Measurements from ENCODE around the gene NDRG4.

NDRG4 gene

DNA sequence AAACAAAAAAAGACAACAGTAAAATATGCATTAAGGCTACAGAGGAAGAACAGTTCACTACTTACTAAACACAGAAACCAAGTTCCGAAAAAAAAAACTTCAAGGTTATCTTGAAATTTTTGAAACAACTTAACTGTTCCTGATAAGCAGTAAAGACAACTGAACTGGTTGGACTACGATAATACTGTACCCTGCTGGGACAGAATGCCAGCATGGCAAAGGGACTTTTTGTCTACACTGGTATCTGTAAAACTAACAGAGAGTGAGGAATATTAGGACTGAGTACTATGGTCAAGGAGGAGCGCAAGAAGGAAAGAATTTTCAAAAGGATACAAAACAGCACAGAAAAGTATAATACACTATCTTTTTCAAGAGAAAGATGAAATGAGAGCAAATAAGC is 35.2 kb downstream of the NDRG4 start:
- Histone ChIP-seq H2AFZ (ENCODE audit: low read depth, low read length) (no peak overlapping the region), H3K9me3 (ENCODE audit: low read length) (no peaks in the 10 kb centered on the region), H3K36me3 (ENCODE audit: insufficient read depth, low read length) (peaks cover 96% of the 10 kb centered on the region), H3K27me3 (ENCODE audit: insufficient read depth, low read length) (no peaks in the 10 kb centered on the region), H3K4me1 (ENCODE audit: insufficient read depth, low read length) (no peaks in the 10 kb centered on the region), H3K4me3 (ENCODE audit: low read length) (no peak overlapping the region)

DNA sequence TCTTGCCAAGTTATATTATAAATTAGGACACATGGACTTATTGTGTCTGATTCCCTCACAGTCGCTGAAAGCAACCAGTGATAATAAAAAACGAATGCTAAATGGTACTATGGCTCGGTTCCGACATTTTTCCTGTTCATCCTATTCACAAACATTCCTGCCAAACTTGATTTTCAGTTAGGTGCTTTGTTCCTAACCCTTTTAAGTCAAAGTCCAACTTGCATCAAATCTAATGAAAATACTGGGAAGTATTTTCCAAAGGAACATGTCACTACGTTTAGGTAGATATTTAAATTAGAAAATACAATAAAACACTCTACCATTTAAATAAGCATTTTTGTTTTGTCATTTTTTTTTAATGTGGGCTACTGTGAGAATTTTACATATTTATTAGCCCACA is 36.3 kb downstream of the NDRG4 start:
- Histone ChIP-seq H3K4me3 (ENCODE audit: low read length) (no peak overlapping the region), H3K27me3 (ENCODE audit: insufficient read depth, low read length) (no peaks in the 10 kb centered on the region), H3K4me1 (ENCODE audit: insufficient read depth, low read length) (no peaks in the 10 kb centered on the region), H2AFZ (ENCODE audit: low read depth, low read length) (no peak overlapping the region), H3K36me3 (ENCODE audit: insufficient read depth, low read length) (peaks cover 95% of the 10 kb centered on the region), H3K9me3 (ENCODE audit: low read length) (no peaks in the 10 kb centered on the region)

GRCh38 chr16:58537124-58537906 is 37.4 kb downstream of the NDRG4 start:
- Histone ChIP-seq H3K4me3 (ENCODE audit: low read length) (no peak overlapping the region), H3K27me3 (ENCODE audit: insufficient read depth, low read length) (no peaks in the 10 kb centered on the region), H3K4me1 (ENCODE audit: insufficient read depth, low read length) (no peaks in the 10 kb centered on the region), H3K36me3 (ENCODE audit: insufficient read depth, low read length) (peaks cover 95% of the 10 kb centered on the region), H3K9me3 (ENCODE audit: low read length) (no peaks in the 10 kb centered on the region), H2AFZ (ENCODE audit: low read depth, low read length) (no peak overlapping the region)

DNA sequence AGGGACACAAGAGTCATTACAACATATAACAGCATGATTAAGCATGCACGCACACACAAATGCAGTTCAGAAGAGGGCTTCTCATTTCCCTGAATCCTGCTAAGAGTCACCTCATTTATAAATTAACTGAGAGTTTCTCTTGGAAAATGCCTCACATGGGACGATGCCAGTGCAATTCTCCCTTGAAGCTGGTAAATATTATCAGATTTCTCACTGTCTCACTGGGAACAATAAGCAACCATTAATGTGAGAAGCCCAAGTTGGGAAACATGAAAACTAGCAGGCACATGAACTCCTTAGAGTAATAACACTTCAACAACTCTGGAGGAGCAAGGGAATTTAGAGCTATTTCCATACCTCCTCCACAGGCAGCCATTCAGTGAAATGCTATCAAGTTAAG is 41.8 kb downstream of the NDRG4 start:
- no peak overlapping the region for H3K4me3 ChIP-seq (ENCODE audit: low read length)
- no peaks in the 10 kb centered on the region for H3K4me1 ChIP-seq (ENCODE audit: insufficient read depth, low read length)
- H2AFZ ChIP-seq (ENCODE audit: low read depth, low read length), result no peak overlapping the region
- H3K36me3 ChIP-seq (ENCODE audit: insufficient read depth, low read length), result peaks cover 98% of the 10 kb centered on the region
- no peaks in the 10 kb centered on the region for H3K27me3 ChIP-seq (ENCODE audit: insufficient read depth, low read length)
- no peaks in the 10 kb centered on the region for H3K9me3 ChIP-seq (ENCODE audit: low read length)

DNA sequence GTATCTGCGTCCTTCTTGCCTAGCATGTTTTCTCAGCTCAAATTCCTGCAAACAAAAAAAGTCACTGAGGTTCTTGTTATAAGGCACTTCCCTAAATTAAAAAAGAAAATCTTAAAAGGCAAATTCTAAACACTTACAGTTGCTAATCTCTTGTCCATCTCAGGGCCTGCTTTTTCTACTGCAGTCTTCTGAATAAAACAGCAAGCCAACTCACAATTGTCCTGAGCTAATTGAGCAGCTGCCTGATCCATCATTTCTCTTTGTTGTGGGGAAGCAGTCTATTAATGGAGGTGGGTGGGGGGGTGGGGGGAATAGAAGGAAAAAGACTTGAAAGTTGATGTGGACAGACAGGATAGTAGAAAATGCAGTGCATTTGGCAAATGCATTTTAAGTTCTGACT is 42.3 kb downstream of the NDRG4 start:
- Histone ChIP-seq H2AFZ (ENCODE audit: low read depth, low read length) (no peak overlapping the region), H3K36me3 (ENCODE audit: insufficient read depth, low read length) (peaks cover 98% of the 10 kb centered on the region), H3K9me3 (ENCODE audit: low read length) (no peaks in the 10 kb centered on the region), H3K4me1 (ENCODE audit: insufficient read depth, low read length) (no peaks in the 10 kb centered on the region), H3K27me3 (ENCODE audit: insufficient read depth, low read length) (no peaks in the 10 kb centered on the region), H3K4me3 (ENCODE audit: low read length) (no peak overlapping the region)

DNA sequence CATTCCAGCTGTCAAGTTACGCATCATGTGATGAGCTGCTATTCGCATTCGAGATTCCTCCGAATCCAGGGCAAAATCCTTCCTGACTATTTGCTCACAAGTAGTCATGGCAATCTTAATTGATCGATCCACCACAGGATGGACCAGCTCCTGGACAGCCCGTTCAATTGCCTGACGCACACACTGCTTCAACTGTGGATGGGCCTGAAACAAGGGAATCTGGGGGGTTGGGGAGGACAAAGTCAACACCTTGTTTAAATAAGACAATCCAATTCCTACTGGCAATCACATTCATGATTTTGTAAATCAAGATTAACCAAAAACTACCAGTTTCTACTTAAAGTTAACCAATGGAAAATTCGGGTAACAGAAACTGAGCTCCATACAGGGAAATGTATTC is 43.7 kb downstream of the NDRG4 start:
- no peaks in the 10 kb centered on the region for H3K9me3 ChIP-seq (ENCODE audit: low read length)
- H3K4me1 ChIP-seq (ENCODE audit: insufficient read depth, low read length), result no peaks in the 10 kb centered on the region
- H3K4me3 ChIP-seq (ENCODE audit: low read length), result no peak overlapping the region
- H2AFZ ChIP-seq (ENCODE audit: low read depth, low read length), result no peak overlapping the region
- H3K36me3 ChIP-seq (ENCODE audit: insufficient read depth, low read length), result peaks cover 98% of the 10 kb centered on the region
- no peaks in the 10 kb centered on the region for H3K27me3 ChIP-seq (ENCODE audit: insufficient read depth, low read length)

GRCh38 chr16:58548378-58548777 is 48.4 kb downstream of the NDRG4 start:
- Histone ChIP-seq H3K4me3 (ENCODE audit: low read length) (no peak overlapping the region), H3K36me3 (ENCODE audit: insufficient read depth, low read length) (peaks cover 95% of the 10 kb centered on the region)

DNA sequence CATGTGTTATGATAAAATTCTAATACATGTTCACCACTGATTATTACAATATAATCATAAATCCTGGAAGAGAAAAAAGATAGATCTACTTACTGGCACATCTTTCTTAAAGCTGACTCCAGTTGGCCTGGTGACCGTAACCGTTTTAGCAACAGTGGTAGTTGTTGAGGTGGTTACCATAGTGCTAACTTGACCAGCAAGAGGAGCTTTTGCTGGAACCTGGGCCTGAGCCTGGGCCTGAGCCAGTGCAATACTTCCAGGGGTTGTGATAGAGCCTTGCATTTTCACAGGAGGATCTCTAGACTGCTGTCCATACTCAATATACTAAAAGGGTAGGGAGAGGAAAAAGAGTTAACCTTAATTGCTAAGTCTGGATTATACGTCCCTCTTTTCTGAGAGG is 51.6 kb downstream of the NDRG4 start:
- H3K9me3 ChIP-seq (ENCODE audit: low read length), result no peaks in the 10 kb centered on the region
- no peaks in the 10 kb centered on the region for H3K4me1 ChIP-seq (ENCODE audit: insufficient read depth, low read length)
- no peak overlapping the region for H2AFZ ChIP-seq (ENCODE audit: low read depth, low read length)
- peaks cover 95% of the 10 kb centered on the region for H3K36me3 ChIP-seq (ENCODE audit: insufficient read depth, low read length)
- no peaks in the 10 kb centered on the region for H3K27me3 ChIP-seq (ENCODE audit: insufficient read depth, low read length)
- no peak overlapping the region for H3K4me3 ChIP-seq (ENCODE audit: low read length)

More at GRCh38 chr16:58548378-58548777, 48.4 kb downstream of the NDRG4 start:
- Histone ChIP-seq H2AFZ (ENCODE audit: low read depth, low read length) (no peak overlapping the region), H3K27me3 (ENCODE audit: insufficient read depth, low read length) (no peaks in the 10 kb centered on the region), H3K4me1 (ENCODE audit: insufficient read depth, low read length) (no peaks in the 10 kb centered on the region), H3K9me3 (ENCODE audit: low read length) (no peaks in the 10 kb centered on the region)

DNA sequence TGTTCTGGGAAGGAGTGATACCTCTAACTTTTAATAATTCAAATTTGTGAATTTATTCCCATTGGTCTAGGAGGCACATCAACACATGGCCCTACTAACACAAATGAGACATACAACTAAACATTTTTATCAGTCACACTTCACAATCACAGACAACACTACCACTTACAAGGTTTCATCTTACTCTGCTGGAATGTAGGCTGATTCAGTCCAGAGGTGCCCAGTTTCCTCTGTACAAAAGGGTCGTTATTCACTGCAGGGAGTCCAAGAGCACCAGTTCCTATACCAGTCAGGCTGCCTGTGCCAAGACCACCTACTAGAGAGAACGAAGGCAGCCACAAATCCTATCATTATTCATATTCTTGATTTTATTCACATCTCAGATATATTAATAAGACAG is 56.7 kb downstream of the NDRG4 start:
- H3K4me1 ChIP-seq (ENCODE audit: insufficient read depth, low read length), result no peaks in the 10 kb centered on the region

More for the DNA sequence above, 56.7 kb downstream of the NDRG4 start:
- H2AFZ ChIP-seq (ENCODE audit: low read depth, low read length), result no peak overlapping the region
- H3K9me3 ChIP-seq (ENCODE audit: low read length), result no peaks in the 10 kb centered on the region
- H3K36me3 ChIP-seq (ENCODE audit: insufficient read depth, low read length), result peaks cover 94% of the 10 kb centered on the region
- H3K27me3 ChIP-seq (ENCODE audit: insufficient read depth, low read length), result no peaks in the 10 kb centered on the region
- no peak overlapping the region for H3K4me3 ChIP-seq (ENCODE audit: low read length)

Data from neuron (in vitro differentiated cells).